Thyroid gland (tissue), 4 donors: ENCODE measurements around the gene ZNF677.

ENCODE experiments used
- CTCF ChIP-seq, 6 experiments: fragments of 200-600 bp in 3 of 6; fragments of 450-650 bp in 3 of 6; sonication (generic) in 3 of 6; IDR thresholded peaks; one replicate each; pipeline ENCODE4 v1.5.1; 2016 to 2019; ENCODE audit warnings: antibody characterized with exemption in 6 of 6, mild to moderate bottlenecking in 2 of 6, inconsistent platforms in 1 of 6, moderate library complexity in 1 of 6
- POLR2A ChIP-seq, 2 donors: fragments of 450-650 bp; IDR thresholded peaks; one replicate each; pipeline ENCODE4 v1.6.1; 2017; ENCODE audit warnings: antibody characterized with exemption in 2 of 2, mild to moderate bottlenecking in 2 of 2, moderate library complexity in 1 of 2

- TF ChIP-seq POLR2A (IDR thresholded peaks at IDR 0.05) (peak in 1 of 2 donors; percentile 63), CTCF (IDR thresholded peaks at IDR 0.05) (no peak)
Measured at GRCh38 chr19:53192771-53193534, 61.7 kb downstream of the ZNF677 start, which contains the start of gene ZNF665.
